NCI-H128 (cell line): ENCODE data around the gene SLC44A5.
"Not testable (repeated sequence)": the region's sequence is repeated elsewhere in the genome, so short reads cannot be mapped to it uniquely, and the experiment has no call there.

ENCODE experiments used
- DNase-seq: peaks from one replicate; lab custom pipeline; 2025; ENCODE audit not compliant: unreplicated experiment; lab: John Stamatoyannopoulos, UW

SLC44A5 gene

DNA sequence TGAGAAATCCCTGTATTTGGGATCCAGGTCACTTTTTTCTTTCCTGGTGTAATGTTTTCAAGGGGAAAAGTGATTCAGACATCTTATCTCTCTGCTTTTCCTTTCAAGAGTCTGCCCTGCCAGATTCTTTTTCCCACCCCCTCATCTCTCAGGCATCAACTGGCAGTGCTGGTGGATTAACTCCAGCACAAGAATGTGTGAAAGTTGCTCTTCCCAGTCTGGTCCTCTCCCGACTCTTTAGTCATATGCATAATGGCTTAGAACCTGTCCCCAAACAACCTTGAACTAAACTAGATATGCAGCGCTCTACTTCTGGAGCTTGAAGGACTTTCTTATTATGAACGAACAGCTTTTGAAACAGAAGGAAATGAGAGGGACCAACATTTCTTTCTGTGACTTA is 88.5 kb downstream of the SLC44A5 start:
- no peak for DNase-seq

DNA sequence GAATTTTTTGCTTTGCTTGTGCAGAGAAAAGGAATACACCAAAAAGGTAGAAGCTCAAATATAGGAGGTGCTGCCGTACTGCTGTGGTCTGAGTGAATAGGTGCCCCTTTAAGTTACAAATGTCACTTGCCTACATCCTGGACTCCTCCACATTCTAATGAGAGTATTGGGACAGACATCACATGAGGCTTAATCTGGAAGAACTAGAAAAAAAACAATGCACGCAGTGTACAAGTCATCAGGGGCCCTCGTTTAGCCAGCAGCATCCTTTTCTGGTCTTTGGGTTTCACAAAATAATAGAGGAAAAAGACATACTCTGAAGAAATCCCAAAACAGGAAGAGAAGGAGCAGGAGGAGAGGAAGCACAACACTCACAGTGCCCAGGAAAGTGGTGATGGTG is 89.3 kb downstream of the SLC44A5 start:
- DNase-seq: no peak

GRCh38 chr1:75520862-75521475 is 89.9 kb downstream of the SLC44A5 start:
- DNase-seq: no peak

- no peak for DNase-seq
Observed at GRCh38 chr1:75519651-75520427, 91.1 kb downstream of the SLC44A5 start.

- DNase-seq: no peak
Observed at GRCh38 chr1:75518686-75519085, 92.2 kb downstream of the SLC44A5 start.

- no peak for DNase-seq
Observed at GRCh38 chr1:75514270-75514669, 96.6 kb downstream of the SLC44A5 start.

DNA sequence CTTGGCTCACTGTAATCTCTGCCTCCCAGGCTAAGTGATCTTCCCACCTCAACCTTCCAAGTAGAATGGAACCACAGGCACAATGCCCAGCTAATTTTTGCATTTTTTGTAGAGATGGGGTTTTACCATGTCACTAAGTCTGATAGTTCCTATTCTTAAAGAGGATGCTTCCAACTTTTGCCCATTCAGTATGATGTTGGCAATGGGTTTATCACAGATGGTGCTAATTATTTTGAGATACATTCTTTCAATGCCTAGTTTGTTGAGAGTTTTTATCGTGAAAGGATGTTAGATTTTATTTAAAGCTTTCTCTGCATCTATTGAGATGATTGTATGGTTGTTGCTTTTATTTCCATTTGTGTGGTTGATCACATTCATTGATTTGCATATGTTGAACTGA is 103.9 kb downstream of the SLC44A5 start:
- no peak for DNase-seq

GRCh38 chr1:75503221-75503974 is 107.5 kb downstream of the SLC44A5 start:
- DNase-seq: no peak

- no peak for DNase-seq
Observed at GRCh38 chr1:75502776-75503175, 108.1 kb downstream of the SLC44A5 start.

GRCh38 chr1:75501577-75502295 is 109.2 kb downstream of the SLC44A5 start:
- DNase-seq: no peak

DNA sequence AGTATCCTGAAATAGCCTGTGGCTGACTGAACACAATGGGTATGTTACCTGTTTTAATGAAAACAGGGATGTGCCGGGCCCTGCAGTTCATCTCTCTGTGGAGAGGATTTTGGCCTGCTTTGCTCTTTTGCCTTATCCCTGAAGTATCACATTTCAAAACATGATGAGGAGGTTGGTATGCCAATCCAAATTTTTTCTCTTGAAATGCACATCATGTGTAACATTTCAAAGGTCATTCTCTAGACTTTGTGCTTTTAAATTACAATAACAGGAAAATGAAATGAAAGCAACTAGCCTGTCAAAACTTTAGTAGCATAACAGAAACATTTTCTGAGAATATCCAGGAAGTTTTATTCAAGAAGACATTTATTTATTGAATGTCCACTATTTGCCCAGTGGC is 118.9 kb downstream of the SLC44A5 start:
- no peak for DNase-seq

DNA sequence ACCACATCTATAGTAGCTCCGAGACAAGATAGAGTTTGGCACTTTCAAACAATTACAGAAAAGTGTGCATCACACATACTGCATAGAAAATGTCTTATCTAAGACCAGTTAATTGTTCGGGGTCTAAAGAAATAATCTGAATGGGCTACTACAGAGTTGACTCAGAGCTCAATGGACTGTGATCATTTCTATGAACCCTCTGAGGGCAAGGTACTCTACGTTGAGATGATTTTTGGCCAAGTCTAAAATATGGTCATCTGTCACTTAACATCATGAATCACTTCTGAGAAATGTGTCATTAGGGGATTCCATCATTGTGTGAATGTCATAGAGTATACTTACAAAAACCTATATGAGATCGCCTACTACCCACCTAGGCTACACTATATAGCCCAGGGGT is 123.5 kb downstream of the SLC44A5 start:
- no peak for DNase-seq

DNA sequence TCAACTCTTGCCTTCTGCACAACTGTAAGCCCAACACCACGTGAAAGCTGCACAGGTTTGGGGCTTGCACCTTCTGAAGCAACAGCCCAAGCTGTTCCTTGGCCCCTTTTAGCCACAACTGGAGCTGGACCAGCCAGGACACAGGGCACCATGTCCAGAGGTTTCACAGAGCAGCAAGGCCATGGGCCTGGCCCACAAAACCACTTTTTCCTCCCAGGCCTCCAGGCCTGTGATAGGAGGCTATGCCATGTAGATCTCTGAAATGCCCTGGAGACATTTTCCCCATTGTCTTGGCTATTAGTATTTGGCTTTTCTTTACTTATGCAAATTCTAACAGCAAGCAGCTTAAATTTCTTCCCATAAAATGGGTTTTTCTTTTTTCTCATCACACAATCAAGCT is 126.1 kb downstream of the SLC44A5 start:
- no peak for DNase-seq

- no peak for DNase-seq
Observed at GRCh38 chr1:75482951-75483350, 128.0 kb downstream of the SLC44A5 start.

DNA sequence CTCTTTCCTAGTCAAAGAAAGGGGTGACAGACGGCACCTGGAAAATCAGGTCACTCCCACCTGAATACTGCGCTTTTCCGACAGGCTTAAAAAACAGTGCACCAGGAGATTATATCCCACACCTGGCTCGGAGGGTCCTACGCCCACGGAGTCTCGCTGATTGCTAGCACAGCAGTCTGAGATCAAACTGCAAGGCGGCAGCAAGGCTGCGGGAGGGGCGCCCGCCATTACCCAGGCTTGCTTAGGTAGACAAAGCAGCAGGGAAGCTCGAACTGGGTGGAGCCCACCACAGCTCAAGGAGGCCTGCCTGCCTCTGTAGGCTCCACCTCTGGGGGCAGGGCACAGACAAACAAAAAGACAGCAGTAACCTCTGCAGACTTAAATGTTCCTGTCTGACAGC is 134.4 kb downstream of the SLC44A5 start:
- DNase-seq: not testable (repeated sequence)

GRCh38 chr1:75475696-75476095 is 135.2 kb downstream of the SLC44A5 start:
- DNase-seq: no peak

- no peak for DNase-seq
Observed at GRCh38 chr1:75472971-75473603, 137.8 kb downstream of the SLC44A5 start.

DNA sequence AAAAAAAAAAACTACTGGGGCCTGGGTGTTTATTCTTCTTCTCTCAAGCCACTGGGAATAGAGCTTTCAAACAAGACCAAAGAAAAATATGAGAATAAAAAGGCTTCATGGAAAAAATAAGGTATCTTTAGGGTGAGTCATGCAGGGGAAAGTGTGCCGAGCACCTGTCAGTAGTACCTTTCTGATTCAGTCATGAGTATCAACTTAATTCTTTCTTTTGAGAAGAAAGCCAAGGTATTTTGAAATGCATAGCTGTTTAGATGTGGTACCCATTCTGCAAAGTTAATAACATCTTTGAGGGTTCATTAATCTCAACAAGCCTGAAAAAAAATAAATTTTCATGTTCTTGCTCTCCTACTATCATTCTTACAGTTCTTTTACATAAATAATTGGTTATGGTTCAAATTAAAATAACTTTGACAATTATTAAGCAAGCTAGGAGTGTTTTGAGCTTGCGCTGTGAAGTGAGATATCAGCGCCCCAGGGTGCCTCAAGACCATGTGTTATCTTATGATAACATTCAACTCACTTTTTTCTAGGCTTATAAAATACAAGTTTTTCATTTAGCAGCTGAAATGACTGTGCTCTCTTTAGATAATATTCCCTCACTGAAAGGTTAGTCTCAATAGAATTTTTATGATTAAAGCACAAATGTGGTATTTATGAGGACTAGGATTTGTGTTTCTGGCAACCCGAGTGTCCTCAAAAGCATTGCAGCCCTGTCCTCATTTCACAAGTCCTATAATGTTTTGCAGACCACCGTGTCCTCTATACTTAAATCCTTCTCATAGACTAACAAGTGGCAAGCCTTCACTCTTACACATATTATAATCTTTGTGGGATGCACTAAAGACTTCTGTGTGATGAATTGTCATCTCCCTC is 138.6 kb downstream of the SLC44A5 start:
- DNase-seq: no peak

DNA sequence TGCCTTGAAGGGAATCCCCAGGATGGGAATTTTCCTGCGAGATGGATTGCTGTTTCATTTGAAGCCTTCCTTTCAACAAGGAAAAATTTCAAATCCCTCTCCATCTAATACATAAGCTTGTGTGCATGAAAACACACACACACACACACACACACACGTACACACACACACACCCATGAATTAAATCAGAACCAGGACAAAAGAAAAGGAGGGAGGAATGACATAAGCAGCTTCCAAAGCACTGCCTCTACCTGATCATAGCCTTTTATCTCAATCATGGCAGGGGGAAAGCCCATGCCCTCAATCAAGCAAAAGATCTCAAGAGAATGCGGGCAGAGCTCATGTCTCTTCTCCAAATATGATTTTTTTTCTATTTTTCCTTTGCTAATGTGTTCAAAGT is 139.7 kb downstream of the SLC44A5 start:
- no peak for DNase-seq

DNA sequence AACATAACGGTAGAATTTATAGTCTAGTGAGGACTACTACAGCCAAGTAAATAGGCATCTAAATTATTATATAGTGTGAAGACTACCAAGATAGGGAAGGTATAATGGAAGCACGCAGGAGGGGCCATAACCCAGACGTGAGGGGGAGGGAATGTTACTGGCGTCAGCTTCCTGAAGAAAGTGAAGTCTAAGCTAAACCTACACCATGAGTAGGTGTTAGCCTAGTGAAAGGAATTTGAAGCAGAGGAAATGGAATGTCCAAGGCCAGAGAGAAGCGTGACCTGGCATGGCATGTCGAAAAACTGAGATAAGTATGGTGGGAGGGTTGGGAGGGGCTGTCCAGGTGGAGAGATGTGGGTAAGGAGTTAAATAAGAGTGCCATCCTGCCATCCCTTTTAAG is 140.5 kb downstream of the SLC44A5 start:
- DNase-seq: no peak
